Measurements from ENCODE around the gene BORCS6. TPM values are rescaled to one million over a fixed set of nuclear protein-coding genes. Genes with fewer than 3 reads are reported as not detected.

Gene BORCS6
- total and polyA plus RNA-seq, 9 of the 15 experiments (the other 6 are each of a cell fraction or from before 2014, with no cell fraction given): 0.01 to 7.4 (median 2.3) TPM

DNA sequence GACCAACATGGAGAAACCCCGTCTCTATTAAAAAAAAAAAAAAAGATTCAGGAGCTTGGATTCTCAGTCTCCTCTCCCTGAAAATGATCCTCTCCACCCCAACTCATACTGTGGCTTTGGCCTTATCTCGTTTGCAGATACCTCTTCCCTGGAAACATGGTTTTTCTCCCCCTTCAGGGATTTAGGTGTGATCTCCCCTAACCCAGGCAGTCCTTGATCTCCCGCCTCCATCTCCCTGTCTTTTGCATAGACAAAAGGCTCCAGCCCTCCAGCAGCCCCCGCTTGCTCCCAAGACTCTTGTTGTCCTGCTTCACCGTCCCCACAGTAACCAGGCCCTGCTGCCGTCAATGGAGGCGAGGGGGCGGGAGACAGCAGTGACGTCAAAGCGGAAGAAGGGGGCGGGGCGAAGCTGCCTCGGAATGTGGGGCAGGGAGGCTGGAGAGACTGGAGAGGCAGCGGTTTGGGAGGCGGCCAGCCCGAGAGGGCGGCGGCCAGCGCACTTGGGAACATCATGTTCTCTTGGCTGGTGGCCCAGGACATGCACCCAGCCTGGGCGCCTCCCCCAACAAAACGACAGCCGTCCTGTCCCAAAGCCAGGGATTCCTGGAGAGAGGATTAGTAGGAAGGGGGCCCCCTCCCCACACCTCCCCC is 35.9 kb downstream of the BORCS6 start (continued):
- TF ChIP-seq, protein P1, sequence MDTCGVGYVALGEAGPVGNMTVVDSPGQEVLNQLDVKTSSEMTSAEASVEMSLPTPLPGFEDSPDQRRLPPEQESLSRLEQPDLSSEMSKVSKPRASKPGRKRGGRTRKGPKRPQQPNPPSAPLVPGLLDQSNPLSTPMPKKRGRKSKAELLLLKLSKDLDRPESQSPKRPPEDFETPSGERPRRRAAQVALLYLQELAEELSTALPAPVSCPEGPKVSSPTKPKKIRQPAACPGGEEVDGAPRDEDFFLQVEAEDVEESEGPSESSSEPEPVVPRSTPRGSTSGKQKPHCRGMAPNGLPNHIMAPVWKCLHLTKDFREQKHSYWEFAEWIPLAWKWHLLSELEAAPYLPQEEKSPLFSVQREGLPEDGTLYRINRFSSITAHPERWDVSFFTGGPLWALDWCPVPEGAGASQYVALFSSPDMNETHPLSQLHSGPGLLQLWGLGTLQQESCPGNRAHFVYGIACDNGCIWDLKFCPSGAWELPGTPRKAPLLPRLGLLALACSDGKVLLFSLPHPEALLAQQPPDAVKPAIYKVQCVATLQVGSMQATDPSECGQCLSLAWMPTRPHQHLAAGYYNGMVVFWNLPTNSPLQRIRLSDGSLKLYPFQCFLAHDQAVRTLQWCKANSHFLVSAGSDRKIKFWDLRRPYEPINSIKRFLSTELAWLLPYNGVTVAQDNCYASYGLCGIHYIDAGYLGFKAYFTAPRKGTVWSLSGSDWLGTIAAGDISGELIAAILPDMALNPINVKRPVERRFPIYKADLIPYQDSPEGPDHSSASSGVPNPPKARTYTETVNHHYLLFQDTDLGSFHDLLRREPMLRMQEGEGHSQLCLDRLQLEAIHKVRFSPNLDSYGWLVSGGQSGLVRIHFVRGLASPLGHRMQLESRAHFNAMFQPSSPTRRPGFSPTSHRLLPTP (IDR thresholded peaks at IDR 0.05; ENCODE audit: borderline replicate concordance, extremely low read depth, insufficient read length): peak; percentile 34
- peak; percentile 59 for TF ChIP-seq TAF9B (IDR thresholded peaks at IDR 0.05; ENCODE audit: partially characterized antibody)
- no peak for TF ChIP-seq HDAC3 (IDR thresholded peaks at IDR 0.05; ENCODE audit: borderline replicate concordance, partially characterized antibody)
- peak; percentile 51; the same call in 1 of the 2 replicates for TF ChIP-seq EP400 (IDR thresholded peaks at IDR 0.05)
- TF ChIP-seq NEUROD1 (IDR thresholded peaks at IDR 0.05; ENCODE audit: borderline replicate concordance, low read depth, low read length, partially characterized antibody): peak; percentile 33
- TF ChIP-seq ZNF57 (CRISPR knock-in tag; IDR thresholded peaks at IDR 0.05): no peak
- peak; percentile 68 for TF ChIP-seq CXXC5 (CRISPR knock-in tag; IDR thresholded peaks at IDR 0.05)
- TF ChIP-seq MEIS2 (IDR thresholded peaks at IDR 0.05; ENCODE audit: partially characterized antibody): peak; percentile 17
- TF ChIP-seq PHF8 (IDR thresholded peaks at IDR 0.05; ENCODE audit: borderline replicate concordance, low read length): peak; percentile 30; the same call in 1 of the 2 replicates
- TF ChIP-seq ZNF175 (CRISPR knock-in tag; IDR thresholded peaks at IDR 0.05; ENCODE audit: low read depth): 0 out of 2 replicates have a peak, but pooled peaks have one; percentile 43
- 0 out of 2 replicates have a peak, but pooled peaks have one; percentile 3 for TF ChIP-seq SOX6 (IDR thresholded peaks at IDR 0.05)
- peak; percentile 66 for TF ChIP-seq CTBP1 (IDR thresholded peaks at IDR 0.05; ENCODE audit: borderline replicate concordance)
- TF ChIP-seq, protein P2, sequence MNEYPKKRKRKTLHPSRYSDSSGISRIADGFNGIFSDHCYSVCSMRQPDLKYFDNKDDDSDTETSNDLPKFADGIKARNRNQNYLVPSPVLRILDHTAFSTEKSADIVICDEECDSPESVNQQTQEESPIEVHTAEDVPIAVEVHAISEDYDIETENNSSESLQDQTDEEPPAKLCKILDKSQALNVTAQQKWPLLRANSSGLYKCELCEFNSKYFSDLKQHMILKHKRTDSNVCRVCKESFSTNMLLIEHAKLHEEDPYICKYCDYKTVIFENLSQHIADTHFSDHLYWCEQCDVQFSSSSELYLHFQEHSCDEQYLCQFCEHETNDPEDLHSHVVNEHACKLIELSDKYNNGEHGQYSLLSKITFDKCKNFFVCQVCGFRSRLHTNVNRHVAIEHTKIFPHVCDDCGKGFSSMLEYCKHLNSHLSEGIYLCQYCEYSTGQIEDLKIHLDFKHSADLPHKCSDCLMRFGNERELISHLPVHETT (CRISPR knock-in tag; conservative IDR thresholded peaks at IDR 0.05 in 1 of 2, IDR thresholded peaks at IDR 0.05 in 1 of 2): peak in 1 of 2 experiments; percentile 22; a peak in 1 of 4 replicates
- TF ChIP-seq FOXK2 (conservative IDR thresholded peaks at IDR 0.05 in 1 of 2, IDR thresholded peaks at IDR 0.05 in 1 of 2; ENCODE audit: low read depth in 2 of 2): peak; percentile 34 to 69; a peak in 2 of 4 replicates
- TF ChIP-seq CBFA2T3 (IDR thresholded peaks at IDR 0.05): peak; percentile 38; the same call in 1 of the 2 replicates
- TF ChIP-seq FOXJ2 (tag; IDR thresholded peaks at IDR 0.05): peak; percentile 94
- TF ChIP-seq, protein P3, sequence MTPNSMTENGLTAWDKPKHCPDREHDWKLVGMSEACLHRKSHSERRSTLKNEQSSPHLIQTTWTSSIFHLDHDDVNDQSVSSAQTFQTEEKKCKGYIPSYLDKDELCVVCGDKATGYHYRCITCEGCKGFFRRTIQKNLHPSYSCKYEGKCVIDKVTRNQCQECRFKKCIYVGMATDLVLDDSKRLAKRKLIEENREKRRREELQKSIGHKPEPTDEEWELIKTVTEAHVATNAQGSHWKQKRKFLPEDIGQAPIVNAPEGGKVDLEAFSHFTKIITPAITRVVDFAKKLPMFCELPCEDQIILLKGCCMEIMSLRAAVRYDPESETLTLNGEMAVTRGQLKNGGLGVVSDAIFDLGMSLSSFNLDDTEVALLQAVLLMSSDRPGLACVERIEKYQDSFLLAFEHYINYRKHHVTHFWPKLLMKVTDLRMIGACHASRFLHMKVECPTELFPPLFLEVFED (CRISPR knock-in tag; conservative IDR thresholded peaks at IDR 0.05): no peak
- TF ChIP-seq, protein P4, sequence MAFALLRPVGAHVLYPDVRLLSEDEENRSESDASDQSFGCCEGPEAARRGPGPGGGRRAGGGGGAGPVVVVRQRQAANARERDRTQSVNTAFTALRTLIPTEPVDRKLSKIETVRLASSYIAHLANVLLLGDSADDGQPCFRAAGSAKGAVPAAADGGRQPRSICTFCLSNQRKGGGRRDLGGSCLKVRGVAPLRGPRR (CRISPR knock-in tag; IDR thresholded peaks at IDR 0.05): no peak
- peak; percentile 61 to 67 for TF ChIP-seq NRF1 (conservative IDR thresholded peaks at IDR 0.05 in 1 of 2, IDR thresholded peaks at IDR 0.05 in 1 of 2)
- peak; percentile 55; the same call in 1 of the 2 replicates for TF ChIP-seq RNF2 (IDR thresholded peaks at IDR 0.05)
- no peak for TF ChIP-seq POLR2H (tag; IDR thresholded peaks at IDR 0.05; ENCODE audit: low read depth)
- TF ChIP-seq LARP7 (IDR thresholded peaks at IDR 0.05): 0 out of 2 replicates have a peak, but pooled peaks have one; percentile 22
